ENCODE results near the gene FCN1.
A peak's percentile ranks its signal among the peaks of the same experiment; 100 is the strongest.

The FCN1 gene

GRCh38 chr9:134945509-134946275 lies 28.0 kb upstream of the FCN1 start:
- Histone ChIP-seq H3K27ac (no peak overlapping the region), H3K4me3 (no peak overlapping the region)
- no peak for TF ChIP-seq CTCF (IDR thresholded peaks at IDR 0.05)
- no peak for DNase-seq (ENCODE audit: low spot score)

GRCh38 chr9:134944916-134945315 lies 27.2 kb upstream of the FCN1 start:
- Histone ChIP-seq H3K27ac (peak overlapping the region in 1 of 2 donors; percentile 22), H3K4me3 (no peak overlapping the region)
- DNase-seq (ENCODE audit: low spot score) = no peak
- TF ChIP-seq CTCF (IDR thresholded peaks at IDR 0.05) = no peak

GRCh38 chr9:134944351-134944802 lies 26.7 kb upstream of the FCN1 start:
- TF ChIP-seq CTCF (IDR thresholded peaks at IDR 0.05) = no peak
- DNase-seq (ENCODE audit: low spot score) = no peak
- peak overlapping the region in 1 of 2 donors; percentile 22 for H3K27ac ChIP-seq
- no peak overlapping the region for H3K4me3 ChIP-seq

GRCh38 chr9:134943836-134944235 lies 26.1 kb upstream of the FCN1 start:
- no peak for DNase-seq (ENCODE audit: low spot score)
- no peak overlapping the region for H3K27ac ChIP-seq
- TF ChIP-seq CTCF (IDR thresholded peaks at IDR 0.05) = no peak
- no peak overlapping the region for H3K4me3 ChIP-seq

GRCh38 chr9:134943411-134943810 lies 25.7 kb upstream of the FCN1 start:
- H3K27ac ChIP-seq = no peak overlapping the region
- H3K4me3 ChIP-seq = no peak overlapping the region
- DNase-seq (ENCODE audit: low spot score) = no peak
- no peak for TF ChIP-seq CTCF (IDR thresholded peaks at IDR 0.05)

DNA sequence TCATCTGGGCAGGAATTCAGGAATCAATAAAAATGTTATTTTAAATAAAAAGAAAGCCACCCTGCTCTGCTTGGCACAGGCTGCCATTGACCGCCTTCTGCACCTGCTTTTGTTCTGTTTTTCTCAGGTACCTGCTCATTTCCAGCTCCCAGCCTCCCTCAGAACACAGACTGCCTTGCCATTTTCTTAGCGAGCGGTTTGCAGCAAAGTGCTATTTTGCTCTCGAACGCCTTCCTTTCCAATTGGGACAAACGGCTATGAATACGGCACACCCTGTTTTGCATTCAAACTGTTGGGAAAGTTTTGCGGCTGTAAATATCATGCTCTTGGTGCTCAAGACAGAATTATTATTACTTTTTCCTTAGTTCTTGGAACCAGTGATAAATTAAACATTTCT lies 25.1 kb upstream of the FCN1 start:
- H3K27ac ChIP-seq = no peak overlapping the region
- DNase-seq (ENCODE audit: low spot score) = no peak
- no peak overlapping the region for H3K4me3 ChIP-seq
- TF ChIP-seq CTCF (IDR thresholded peaks at IDR 0.05) = no peak
